Measurements from ENCODE around the gene RNF113B. TPM values are rescaled to one million over a fixed set of nuclear protein-coding genes. Genes with fewer than 3 reads are reported as not detected.

Gene RNF113B
- total RNA-seq, 1 donor from 2014 or later: not detected

DNA sequence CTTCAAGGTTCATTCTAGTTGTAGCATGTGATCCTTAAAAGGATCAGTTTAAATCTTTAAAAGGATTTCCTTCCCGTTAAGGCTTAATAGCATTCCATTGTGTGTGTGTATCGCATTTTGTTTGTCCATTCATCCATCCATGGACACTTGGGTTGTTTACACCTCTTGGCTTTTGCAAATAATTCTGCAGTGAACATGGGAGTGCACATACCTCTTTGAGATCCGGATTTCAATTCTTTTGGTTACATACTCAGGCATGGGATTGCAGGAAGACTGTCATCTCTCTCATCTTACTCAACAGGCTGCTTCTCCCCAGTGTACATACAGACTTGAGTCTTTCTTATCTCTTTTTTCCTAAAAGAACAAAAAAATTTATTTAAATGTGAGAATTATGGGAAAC is 1.2 kb downstream of the RNF113B start:
- TF ChIP-seq, protein P1, sequence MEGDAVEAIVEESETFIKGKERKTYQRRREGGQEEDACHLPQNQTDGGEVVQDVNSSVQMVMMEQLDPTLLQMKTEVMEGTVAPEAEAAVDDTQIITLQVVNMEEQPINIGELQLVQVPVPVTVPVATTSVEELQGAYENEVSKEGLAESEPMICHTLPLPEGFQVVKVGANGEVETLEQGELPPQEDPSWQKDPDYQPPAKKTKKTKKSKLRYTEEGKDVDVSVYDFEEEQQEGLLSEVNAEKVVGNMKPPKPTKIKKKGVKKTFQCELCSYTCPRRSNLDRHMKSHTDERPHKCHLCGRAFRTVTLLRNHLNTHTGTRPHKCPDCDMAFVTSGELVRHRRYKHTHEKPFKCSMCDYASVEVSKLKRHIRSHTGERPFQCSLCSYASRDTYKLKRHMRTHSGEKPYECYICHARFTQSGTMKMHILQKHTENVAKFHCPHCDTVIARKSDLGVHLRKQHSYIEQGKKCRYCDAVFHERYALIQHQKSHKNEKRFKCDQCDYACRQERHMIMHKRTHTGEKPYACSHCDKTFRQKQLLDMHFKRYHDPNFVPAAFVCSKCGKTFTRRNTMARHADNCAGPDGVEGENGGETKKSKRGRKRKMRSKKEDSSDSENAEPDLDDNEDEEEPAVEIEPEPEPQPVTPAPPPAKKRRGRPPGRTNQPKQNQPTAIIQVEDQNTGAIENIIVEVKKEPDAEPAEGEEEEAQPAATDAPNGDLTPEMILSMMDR (IDR thresholded peaks at IDR 0.05; ENCODE audit: borderline replicate concordance): no peak

DNA sequence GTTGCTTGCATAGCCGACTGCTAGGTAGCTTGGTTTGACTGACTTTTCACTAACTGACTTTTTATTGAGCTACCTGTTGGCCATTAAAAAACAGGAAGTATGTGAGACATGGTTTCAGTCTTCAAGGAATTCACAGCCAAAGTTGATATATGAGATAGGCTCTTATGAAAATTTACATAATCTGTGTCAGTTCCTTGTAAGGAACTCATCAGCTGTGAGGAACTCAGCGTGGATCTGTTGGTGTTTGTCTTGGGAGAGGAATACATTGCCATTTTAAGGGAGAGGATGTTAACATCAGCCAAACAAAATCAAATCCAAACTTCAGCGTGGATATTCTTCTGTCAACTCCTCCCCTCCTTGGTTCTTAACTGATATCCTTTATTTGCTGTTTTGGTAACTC is 2.0 kb downstream of the RNF113B start:
- TF ChIP-seq, protein P1 (IDR thresholded peaks at IDR 0.05; ENCODE audit: borderline replicate concordance): no peak
- no peaks in the 10 kb centered on the region for H3K9me3 ChIP-seq (replicated peaks)
- intact Hi-C loops (cut with micrococcal nuclease): no loop called here
- peaks cover 37% of the 10 kb centered on the region for H3K4me1 ChIP-seq
- H3K4me3 ChIP-seq: no peak overlapping the region
- H3K27me3 ChIP-seq (ENCODE audit: low read depth): no peaks in the 10 kb centered on the region
- peaks cover 8% of the 10 kb centered on the region for H3K36me3 ChIP-seq
- DNase-seq: no peak
- H3K27ac ChIP-seq (replicated peaks): peak overlapping the region; percentile 18

More for the DNA sequence above, 1.2 kb downstream of the RNF113B start:
- peaks cover 37% of the 10 kb centered on the region for H3K4me1 ChIP-seq
- no peaks in the 10 kb centered on the region for H3K9me3 ChIP-seq (replicated peaks)
- no peak for DNase-seq
- H3K27ac ChIP-seq (replicated peaks): no peak overlapping the region
- no peak overlapping the region for H3K4me3 ChIP-seq
- intact Hi-C loops (cut with micrococcal nuclease): no loop called here
- peaks cover 8% of the 10 kb centered on the region for H3K36me3 ChIP-seq
- no peaks in the 10 kb centered on the region for H3K27me3 ChIP-seq (ENCODE audit: low read depth)

DNA sequence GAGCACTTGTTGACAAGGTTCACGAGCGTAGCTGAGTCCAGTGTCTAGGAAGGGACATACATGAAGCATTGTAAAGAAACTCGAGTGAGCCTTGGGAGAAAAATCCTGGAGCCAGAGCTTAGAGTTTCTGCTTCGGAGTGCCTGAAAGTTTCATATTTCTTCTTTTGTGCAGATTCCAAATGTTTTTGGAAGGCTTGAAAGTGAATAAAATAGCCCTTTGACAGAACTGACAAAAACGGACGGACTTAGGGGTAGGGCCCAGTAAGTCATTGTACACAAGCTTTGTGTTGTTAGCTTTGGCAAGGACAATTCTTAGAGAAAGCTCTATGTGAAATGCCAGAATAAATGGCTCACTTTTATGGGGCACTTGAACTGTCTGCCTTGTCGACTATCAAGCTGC is 2.8 kb downstream of the RNF113B start:
- Histone ChIP-seq H3K27ac (replicated peaks) (peak overlapping the region; percentile 54), H3K4me1 (peaks cover 37% of the 10 kb centered on the region), H3K4me3 (no peak overlapping the region), H3K27me3 (ENCODE audit: low read depth) (no peaks in the 10 kb centered on the region), H3K9me3 (replicated peaks) (no peaks in the 10 kb centered on the region), H3K36me3 (peaks cover 8% of the 10 kb centered on the region)
- TF ChIP-seq, protein P1 (IDR thresholded peaks at IDR 0.05; ENCODE audit: borderline replicate concordance): no peak
- no peak for DNase-seq
- intact Hi-C loops (cut with micrococcal nuclease): no loop called here

DNA sequence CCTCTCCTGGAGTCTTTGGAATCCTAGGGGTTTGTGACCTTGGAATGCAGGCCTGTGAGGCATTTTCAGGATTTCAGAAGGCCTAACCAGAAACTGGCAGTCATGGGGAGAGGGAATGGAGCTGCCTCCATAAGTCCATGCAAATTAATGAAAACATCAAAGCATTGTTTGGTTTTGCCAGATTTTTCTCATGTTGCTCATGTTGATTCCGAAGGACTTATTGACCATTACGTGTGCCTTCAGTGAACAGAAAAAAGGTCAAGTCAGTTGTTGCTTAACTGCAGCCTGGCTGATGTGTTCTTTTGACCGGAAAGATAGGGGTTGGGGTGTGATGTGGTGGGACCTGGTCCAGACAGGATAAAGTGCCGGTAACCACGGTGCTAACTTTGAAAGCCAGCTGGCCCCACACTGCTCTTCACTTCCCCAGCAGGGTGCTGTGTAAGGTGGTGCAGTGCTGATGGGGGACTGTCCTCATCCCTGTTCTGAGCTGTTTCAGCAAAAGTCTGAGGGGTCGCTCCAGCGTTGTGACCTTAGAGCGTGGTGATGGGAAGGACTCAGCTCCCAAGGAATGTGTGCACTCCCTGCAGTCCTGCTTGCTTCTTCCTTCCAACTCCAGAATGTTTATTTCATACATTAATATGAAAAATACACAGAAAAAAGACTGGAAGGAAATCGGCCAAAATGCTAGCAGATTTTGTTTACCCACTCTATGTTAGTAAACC is 3.5 kb downstream of the RNF113B start:
- Histone ChIP-seq H3K4me3 (no peak overlapping the region), H3K36me3 (peaks cover 8% of the 10 kb centered on the region), H3K27me3 (ENCODE audit: low read depth) (no peaks in the 10 kb centered on the region), H3K9me3 (replicated peaks) (no peaks in the 10 kb centered on the region), H3K27ac (replicated peaks) (peak overlapping the region; percentile 54), H3K4me1 (peaks cover 37% of the 10 kb centered on the region)
- TF ChIP-seq, protein P1 (IDR thresholded peaks at IDR 0.05; ENCODE audit: borderline replicate concordance): no peak
- intact Hi-C loops (cut with micrococcal nuclease): no loop called here
- DNase-seq: no peak

DNA sequence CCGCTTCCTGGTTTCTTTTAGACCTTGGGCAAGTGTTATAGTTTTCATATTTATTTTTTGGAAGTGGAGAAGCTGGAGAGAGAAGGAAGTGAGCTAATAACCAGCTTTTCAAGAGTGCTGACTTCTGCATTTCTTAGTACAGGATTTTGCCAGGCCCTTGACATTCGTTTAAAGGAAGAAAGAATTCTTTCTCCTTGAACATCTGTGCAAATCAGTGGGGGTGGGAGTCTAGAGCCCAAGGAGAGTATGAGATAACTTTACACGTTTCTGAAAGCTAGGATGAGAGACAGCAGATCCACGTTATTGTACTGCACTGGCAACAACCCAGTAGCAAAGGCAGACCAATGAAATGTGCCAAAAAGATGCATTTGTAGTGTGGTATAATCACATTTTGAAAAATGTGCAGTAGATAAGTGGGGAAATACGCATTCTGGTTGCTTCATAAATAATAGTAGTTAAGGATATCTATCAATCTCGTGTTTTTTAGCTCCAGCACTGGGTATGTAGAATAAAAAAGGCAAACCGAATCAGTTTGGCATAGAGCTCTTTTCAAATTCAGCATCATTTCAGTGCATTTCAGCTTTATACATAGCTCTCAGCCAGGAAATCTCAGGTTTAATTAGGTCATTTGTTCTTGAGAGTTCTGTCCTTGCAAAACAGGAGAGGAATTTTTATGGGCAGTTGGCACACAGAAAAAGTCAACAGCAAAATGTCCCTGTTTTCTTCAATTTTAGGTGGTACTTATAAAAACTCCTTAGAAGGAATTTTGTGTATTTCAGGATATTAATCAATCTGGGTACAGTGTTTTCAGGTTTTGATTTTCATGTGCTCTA is 4.3 kb downstream of the RNF113B start:
- Histone ChIP-seq H3K27ac (replicated peaks) (peak overlapping the region; percentile 54), H3K4me3 (peak overlapping the region; percentile 46)
- intact Hi-C loops (cut with micrococcal nuclease): no loop called here

More for the DNA sequence above, 4.3 kb downstream of the RNF113B start:
- H3K9me3 ChIP-seq (replicated peaks): no peaks in the 10 kb centered on the region
- TF ChIP-seq, protein P1 (IDR thresholded peaks at IDR 0.05; ENCODE audit: borderline replicate concordance): no peak
- peaks cover 37% of the 10 kb centered on the region for H3K4me1 ChIP-seq
- peaks cover 8% of the 10 kb centered on the region for H3K36me3 ChIP-seq
- DNase-seq: no peak
- H3K27me3 ChIP-seq (ENCODE audit: low read depth): no peaks in the 10 kb centered on the region

All from left ventricle myocardium inferior (tissue), 1 donor.